Hematopoietic multipotent progenitor cell treated with erythropoietin and hydrocortisone succinate and interleukin-3 and kit ligand, for 4 days (in vitro differentiated cells): Measurements from ENCODE around the gene PHTF2.
A peak's percentile ranks its signal among the peaks of the same experiment; 100 is the strongest.

Experiments used
- DNase-seq: peaks from one replicate; pipeline ENCODE4 v3.0.0-alpha.2; 2015

PHTF2 gene

DNA sequence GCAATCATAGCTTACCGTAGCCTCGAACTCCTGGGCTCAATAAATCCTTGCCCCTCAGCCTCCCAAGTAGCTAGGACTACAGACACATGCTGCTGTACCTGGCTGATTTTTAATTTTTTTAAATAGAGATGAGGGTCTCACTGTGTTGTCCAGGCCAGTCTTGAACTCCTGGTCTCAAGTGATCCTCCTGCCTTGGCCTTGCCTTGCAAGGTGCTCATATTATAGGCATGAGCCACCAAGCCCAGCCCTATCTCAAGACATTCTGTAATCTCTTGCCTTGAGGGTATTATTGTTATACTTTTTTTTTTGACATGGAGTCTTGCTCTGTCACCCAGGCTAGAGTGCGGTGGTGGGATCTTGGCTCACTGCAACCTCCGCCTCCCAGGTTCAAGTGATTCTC is 86.6 kb downstream of the PHTF2 start:
- DNase-seq = no peak

DNA sequence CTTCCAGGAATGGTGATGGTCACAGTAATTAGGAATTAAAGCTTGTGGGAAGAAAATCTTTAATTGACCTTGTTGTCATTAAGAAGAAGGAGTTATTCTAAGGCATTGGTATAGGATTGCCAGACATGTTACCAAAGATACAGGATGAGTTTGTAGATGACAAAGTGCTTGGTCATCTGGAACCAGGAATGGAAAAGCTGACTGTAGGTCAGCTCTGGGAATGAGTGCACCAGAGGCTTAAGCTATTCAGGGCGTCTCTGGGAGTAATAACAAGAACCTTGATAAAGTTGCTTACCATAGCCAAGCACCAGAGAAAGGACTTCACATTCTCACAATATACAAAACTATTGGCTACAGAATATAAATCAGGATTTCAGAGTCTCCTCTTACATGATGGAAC is 89.0 kb downstream of the PHTF2 start:
- no peak for DNase-seq

DNA sequence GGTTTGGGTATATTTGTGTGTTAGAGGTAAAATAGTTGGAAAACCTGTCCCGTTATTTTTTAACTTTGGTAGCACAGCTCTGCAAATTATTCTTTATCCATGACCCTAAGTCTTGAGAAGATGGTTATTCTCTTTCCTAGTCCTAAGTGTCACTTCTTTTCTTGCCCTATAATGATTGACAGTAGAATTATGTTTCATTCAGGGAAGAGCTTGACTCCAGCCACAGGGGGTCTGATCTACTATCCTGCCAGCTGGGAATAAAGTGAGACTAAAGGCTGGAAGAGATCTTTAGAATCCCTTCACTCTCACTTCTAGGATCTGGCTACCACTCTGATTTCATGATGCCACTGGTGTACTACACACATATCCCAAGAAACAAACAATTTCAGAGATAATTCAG is 90.4 kb downstream of the PHTF2 start:
- DNase-seq = no peak

DNA sequence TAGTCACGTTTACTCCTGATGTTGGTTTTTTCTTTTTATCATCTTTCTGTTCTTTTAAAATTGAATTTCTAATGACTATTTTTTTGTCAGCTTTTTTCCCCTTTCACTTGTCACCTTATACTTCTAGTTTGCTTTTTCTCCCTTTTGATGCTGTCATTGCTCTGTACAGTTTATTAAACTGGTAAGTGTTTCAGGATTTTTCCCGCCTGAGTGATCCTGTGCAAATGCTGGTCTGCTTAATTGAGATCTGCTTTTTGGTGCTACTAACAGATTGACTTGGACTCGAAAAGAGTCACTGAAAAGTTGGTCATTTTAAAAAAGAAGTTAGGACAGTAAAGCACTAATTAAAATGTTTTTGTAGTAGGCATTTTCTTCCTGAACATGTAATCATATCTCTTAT is 95.2 kb downstream of the PHTF2 start:
- DNase-seq = no peak

DNA sequence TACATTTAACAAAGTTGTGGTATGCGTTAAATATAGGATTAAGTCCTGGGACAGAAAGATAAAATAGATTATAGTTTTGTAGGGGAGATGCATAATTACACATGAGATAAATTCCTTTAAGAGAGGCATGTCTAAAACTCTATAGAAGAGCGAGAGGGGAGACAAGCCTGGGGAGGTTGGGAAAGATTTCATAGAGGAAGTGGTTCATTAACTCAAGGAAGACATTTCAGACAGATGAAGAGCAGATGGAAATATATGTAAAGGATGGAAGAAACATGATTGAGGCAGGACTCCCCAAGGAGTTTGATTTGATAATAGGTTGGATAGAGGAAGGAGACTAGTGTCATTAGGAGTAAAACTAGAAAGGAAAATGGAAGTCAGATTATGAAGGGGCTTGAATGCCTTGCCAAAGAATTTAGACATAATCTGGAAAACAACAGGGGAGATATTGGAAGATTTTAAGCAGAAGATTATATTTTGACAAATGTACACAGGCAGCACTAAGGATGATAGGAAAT is 96.1 kb downstream of the PHTF2 start:
- no peak for DNase-seq

DNA sequence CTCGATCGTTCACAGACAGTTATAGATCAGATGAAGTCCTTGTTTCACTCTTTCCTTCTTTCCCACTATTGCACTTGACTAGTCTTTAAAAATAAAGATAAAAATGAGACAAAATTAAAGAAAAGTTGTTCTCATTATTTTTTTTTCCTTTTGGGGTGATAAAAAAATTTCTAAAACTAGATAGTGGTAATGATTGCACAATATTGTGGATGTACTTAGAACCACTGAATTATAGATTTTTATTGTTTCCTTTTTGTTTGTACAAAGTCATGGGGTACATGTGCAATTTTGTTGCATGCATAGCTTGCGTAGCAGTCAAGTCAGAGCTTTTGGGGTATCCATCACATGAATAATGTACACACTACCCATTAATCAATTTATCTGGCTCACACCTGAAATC is 97.3 kb downstream of the PHTF2 start:
- no peak for DNase-seq

DNA sequence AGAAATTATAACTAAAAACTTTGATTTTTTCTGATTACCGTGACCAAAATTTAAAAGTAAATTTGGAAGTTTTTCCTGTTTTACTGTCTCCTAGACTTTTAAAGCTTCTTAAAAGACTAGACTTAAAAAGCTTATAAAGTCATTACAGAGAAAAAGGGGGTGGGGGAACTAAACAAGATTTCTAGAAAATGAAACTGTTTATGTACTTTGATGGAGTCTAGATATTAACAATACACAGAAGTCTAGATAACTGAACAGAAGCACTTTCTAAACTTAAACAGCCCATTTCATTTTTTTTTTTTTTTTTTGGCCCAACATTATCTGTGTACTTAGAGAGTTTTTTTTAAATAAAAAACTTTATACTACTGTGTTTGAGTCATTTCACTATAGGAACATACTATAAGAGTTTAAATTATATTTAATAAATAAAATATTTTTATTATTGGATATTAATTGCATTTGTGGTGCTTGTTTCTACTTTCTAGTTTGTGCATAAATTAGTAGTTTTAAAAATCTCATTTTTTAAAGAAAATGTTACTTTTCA is 98.5 kb downstream of the PHTF2 start:
- DNase-seq = no peak

DNA sequence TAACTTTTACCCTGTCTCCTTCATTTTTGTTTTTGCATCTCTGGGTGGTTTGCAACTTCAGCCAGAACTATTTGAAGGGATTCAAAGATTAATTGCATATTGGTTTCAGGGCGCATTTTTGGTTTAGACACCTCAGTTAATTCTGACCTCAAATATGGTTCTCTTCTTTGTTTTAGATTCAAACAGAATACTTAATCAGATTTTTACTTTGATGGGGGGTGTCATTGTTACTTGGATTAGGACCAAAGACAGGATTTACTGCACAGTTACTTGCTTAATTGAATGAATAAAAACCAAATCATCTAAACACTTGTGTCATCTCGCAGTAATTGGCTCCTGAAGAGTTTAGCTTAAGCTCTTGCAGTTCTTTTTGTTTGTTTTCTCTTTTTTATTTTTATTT is 100.9 kb downstream of the PHTF2 start:
- DNase-seq = no peak

DNA sequence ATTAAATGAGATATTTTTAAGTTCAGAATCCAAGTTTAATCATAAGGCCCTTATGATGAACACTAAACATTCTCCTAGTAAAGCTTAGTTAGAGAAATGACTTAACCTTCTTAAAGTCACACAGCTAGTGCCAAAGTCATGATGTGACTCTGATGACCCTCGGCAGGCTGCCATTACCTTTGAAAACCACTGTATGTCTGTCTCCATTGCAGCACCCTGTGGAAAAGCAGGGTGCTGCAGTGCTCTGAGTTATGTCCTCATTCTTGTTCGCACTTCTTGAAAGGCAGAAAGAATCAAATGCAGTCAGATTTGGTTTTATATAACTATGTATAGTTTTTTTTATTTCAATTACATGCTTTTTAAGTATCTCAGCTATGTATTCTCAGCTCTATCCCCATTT is 105.0 kb downstream of the PHTF2 start:
- peak; percentile 43 for DNase-seq

DNA sequence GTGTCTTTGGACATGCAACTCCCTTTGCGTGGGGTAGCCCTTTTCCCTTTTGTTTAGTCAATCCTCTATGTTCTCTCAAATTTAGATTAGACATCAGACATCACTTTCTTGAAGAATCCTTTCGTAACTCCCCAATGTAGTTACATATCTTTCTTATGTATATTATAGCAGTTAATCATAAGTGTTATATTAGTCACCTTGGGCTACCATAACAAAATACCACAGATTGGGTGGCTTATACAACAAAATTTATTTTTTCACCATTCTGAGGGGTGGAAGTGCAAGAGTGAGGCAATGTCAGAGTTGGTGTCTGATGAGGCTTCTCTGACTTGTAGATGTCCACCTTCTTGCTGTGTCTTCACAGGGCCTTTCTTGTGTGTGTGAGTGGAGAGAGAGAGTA is 105.7 kb downstream of the PHTF2 start:
- no peak for DNase-seq

DNA sequence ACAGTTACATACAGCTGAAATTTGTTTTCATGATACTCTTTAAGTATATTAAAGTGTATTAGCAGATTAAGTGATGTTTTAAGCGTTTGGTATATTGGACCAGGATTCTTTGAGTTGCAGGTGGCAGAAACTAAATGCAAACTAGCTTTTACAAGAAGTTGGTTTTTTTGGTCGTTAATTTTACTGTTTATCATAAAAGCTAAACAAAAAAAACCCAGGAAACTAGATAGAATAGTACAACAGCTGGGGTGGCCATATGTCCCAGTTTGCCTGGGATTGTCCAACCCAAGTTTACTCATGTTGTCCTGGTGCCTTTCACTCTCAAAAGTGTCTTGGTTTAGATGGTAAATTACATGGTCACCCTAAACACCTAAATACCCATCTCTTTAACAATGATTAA is 108.7 kb downstream of the PHTF2 start:
- DNase-seq = no peak

DNA sequence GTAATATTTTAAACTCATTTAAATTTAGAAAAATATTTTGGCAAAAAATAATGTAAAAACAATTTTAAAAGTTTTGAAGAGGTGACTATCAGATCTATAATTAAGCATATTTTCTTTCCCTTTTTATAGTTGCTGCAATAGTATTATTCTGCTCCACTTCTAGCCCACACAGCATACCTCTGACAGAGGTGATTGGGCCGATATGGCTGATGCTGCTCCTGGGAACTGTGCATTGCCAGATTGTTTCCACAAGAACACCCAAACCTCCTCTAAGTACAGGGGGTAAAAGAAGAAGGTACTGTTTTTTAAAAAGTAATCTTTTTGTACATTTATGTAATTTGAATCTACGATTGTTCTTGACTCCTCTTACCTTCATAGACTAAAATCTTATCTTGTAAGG is 110.1 kb downstream of the PHTF2 start:
- DNase-seq = no peak

DNA sequence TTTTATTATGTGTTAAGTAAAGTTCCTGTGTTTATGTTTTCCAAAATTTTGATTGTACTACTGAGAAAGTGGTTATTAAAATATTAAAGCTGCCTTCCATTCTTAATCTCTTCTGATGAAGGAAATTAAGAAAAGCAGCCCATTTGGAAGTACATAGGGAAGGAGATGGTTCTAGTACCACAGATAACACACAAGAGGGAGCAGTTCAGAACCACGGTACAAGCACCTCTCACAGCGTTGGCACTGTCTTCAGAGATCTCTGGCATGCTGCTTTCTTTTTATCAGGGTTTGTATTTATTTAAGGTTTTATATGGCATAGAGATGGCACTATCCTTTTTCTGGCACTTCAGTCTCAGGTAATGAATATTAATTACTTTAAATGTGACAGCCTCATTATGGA is 111.6 kb downstream of the PHTF2 start:
- peak; percentile 30 for DNase-seq

DNA sequence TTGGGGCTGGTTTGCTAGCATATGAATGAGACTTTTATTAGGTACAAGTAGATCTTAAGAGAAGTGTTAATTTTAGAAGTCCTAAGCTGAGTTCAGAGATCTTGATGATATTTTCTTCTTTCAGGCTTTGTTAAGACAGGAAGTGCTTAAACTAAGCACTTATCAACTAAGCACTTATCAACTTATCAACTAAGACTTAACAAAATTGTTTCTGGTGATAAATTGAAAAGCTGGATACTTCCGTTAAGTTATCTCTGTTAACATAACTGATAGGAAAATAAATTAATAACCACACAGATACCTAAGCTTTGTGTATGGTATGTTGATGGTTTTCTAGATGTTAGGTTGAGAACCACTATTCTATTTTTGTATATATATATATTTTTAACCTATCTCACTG is 113.7 kb downstream of the PHTF2 start:
- DNase-seq = peak; percentile 32

DNA sequence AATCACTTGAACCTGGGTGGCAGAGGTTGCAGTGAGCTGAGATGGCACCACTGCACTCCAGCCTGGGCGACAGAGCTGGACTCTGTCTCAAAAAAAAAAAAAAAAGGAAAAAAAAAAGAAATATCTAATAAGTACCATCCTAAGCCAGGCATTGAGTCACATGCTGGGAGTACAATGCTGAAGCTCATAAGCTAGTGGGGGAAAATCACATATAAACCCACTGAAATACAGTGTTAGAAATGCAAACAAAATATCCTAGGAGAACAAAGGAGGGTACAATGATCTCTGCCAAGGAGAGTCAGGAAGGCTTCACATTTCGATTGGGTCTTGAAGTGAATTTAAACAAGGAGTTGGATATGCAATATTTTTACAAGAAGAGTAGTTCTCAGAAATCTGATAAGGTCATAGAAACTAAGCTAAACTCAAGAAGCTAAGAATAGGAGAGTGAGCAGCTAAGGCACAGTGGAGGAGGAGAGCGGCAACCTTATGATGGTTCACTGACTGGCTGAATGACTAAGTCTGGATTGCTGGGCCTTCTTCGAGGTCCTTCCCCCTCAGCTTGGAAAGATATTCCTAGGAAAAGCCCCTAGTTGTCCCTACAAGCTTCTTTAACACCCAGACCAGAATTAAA is 115.5 kb downstream of the PHTF2 start:
- DNase-seq = peak; percentile 61

DNA sequence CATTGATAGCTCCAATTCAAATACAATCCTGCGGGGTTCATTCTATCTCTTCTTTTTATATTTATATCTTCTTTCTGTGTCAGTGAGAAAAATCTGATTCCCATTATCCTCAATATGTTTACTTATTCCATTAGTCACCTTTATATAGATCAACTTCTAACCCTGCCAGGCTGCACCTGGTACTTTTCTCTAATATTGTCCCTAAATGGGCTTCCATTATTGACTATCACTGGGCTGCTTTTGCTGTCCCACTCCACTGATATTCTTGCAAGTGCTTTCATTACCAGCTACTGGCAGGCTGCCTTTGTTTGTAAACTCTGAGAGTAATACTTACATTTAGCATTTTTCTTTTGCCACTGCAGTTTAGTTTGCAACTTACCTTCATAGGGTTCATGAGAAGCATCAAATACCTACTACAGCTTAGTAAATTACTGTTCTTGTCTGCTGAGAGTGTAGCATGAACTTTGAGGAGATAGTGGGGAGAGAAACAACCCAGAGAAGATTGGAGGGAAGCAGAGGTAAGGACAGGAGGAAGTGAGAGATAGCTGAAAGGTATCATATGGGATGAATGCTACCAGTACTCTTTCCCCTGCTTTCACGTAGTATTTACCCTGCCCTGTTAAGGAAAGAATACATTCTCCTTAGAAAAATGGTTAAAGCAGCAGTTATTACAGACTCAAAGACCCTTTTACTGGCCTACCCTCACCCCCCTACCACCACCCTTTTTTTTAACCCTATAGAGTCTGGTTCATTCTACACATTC is 119.1 kb downstream of the PHTF2 start:
- no peak for DNase-seq

DNA sequence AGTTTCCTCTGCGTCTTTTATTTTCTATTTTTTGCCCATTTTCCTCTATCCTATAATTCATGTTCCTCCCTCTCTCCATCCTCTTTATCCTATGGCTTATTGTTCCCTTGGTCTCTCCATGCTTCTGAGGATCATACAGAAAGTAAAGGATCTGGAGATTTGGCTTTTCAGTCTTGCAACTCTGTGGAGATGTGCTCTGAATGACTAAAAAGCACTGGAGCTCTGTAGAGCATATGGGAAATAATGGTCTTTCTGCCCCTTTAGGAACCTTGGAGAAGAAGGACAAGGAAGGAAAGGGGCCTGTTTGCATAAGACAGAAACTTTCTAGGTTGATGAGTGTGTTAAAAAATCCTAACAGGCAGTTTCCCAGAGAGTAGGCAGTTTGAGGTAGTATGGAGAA is 120.1 kb downstream of the PHTF2 start:
- no peak for DNase-seq

DNA sequence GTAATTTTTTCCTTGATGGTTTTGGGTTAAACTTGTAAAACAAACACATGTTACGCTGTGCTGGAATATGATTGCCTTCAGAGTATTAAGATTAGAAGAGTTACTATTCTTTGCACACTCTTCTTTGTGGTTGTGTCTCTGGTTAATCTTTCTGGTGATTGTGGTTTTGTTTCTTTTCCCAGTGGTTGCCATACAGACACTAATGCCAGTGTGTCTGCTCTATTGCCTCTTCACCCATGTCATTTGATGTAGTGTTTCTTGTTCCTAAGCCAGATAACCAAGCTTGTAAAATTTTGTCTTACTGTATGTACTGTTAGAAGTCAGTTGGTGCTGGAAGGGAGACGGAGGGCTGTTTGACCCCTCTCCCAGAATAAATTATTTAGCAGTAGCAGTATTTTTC is 124.8 kb downstream of the PHTF2 start:
- peak; percentile 57 for DNase-seq

DNA sequence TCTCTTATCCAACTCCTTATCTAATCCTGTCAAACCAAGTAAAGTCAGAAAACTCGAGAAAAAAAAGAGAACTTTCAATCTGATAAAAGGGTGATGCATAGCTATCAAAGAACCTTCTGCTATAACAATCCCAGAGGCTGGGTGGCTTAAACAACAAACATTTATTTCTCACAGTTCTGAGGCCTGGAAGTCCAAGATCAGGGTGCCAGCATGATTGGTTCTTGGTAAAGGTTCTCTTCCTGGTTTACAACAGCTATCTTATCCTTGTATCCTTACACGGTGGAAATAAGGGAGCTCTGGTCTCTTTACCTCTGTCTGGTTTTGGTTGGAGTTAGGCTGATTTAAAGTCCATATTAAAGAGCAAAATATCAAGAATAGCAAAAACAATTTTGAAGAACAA is 131.9 kb downstream of the PHTF2 start:
- DNase-seq = no peak

DNA sequence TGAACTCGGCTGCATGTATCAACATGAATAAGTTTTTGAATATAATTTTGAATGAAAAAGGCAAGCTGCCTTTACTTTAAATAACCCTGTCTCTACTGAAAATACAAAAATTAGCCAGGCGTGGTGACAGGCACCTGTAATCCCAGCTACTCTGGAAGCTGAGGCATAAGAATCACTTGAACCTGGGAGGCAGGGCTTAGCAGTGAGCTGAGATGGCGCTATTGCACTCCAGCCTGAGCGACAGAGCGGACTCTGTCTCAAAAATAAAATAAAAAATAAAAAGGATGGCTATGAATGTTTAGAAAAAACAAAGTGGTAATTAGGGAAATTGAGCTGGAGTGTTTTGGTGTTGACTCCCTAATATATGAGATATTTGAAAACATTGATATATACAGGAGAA is 133.3 kb downstream of the PHTF2 start:
- no peak for DNase-seq

DNA sequence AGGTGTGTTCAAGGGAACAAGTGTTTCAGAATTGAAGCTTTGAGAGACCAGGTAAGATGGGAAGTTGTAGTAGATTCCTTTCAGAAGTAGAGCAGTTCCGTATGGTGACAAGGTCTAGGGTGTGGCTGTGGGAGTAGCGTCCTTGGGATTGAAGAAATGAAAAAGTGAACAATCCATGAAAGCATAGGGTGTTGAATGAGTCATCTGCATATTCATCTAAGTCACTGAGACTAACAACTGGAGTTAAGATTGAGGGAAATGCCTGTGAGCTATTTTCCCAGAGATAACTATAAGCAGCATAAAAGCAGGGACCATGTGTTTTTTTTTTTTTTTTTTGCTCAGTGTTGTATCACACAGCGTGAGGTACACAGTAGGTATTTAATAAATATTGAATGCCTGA is 134.8 kb downstream of the PHTF2 start:
- DNase-seq = no peak

DNA sequence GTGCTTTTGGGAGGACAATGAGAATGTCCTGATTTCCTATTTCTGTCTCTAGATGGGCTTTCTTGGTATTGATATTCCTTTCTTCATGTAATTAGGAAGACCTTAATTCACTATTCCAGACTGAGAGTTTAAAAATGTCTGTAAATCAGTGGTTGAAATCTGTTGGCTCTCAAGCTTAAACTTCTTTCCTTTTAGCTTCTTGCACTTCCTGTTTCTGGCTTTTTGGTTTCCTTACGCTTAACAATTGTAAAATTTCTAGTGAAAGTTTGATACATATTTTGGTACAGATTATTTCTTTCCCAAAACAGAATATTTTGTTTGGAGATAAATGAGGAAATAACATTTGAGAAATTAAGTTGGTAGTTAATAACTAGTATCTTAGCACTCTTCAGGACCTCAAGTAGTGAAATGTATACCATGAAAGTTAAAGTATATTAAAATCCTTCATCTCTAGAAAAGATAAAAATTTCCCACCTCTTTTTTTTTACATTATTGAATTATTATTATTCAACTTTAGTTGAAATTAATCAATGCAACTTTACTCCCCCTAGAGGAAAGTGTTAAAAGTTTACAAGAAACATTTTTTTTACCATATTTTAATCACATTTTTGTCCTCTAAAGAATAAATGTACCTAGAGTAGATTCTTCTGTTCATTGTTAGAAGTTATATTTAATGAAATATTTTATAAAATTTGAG is 137.2 kb downstream of the PHTF2 start:
- peak; percentile 52 for DNase-seq

DNA sequence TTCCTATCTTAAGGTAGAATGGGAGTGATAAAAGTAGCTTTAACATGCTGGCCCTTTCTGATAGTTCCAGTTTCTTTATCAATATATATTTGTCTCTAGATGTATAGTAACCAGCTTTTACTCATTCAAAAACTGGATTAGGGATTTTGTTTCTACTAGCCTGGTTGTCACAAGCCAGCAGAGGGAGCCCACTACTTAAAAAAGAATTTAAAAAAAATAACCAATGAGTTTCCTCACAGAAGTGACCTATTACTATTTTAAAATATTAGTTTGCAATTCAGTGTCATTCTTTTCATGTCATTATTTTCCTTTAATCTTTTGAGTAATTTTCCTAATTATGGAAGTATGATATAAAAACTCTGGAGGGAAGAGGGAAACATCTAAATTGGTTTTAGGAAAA is 142.1 kb downstream of the PHTF2 start:
- DNase-seq = peak; percentile 76

DNA sequence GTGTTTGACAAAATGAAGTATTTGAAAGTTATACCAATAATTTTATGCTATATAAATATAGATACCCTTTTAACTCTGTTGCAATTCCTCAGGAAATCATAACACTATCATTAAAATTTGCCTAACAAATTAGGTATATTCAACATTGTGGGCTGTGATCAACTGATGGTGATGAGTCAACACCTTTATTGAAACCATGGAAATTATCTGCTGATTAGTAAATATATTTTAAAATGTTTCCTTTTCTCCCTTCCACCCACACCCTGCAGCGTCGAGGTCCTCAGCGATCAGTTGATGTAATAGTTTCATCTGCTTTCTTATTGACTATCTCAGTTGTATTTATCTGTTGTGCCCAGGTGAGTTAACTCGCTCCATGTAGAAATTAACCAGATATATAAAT is 143.9 kb downstream of the PHTF2 start:
- DNase-seq = no peak
